ENCODE results near the gene PDZD7. TPM values are rescaled to one million over a fixed set of nuclear protein-coding genes. Genes with fewer than 3 reads are reported as not detected.
A peak's percentile ranks its signal among the peaks of the same experiment; 100 is the strongest.

The PDZD7 gene
- total RNA-seq, 2 donors from 2014 or later = 0.19 to 0.42 TPM

GRCh38 chr10:100998991-100999741 is 31.8 kb downstream of the PDZD7 start:
- DNase-seq = peak; percentile 81
- H3K27ac ChIP-seq = peak overlapping the region; percentile 95
- TF ChIP-seq CTCF (IDR thresholded peaks at IDR 0.05) = peak; percentile 93
- intact Hi-C loops (cut with DNase I) = no loop called here
- peak overlapping the region; percentile 89 for H3K4me3 ChIP-seq
- peak overlapping the region; percentile 96 to 97 for H3K9ac ChIP-seq (ENCODE audit: low read depth in 2 of 2, low read length in 2 of 2)
- no peaks in the 10 kb centered on the region for H3K9me3 ChIP-seq
- H3K36me3 ChIP-seq = no peaks in the 10 kb centered on the region
- H3K27me3 ChIP-seq = no peaks in the 10 kb centered on the region
- H3K4me1 ChIP-seq = peaks cover 21% of the 10 kb centered on the region

GRCh38 chr10:100998183-100998990 is 32.5 kb downstream of the PDZD7 start:
- intact Hi-C loops (cut with DNase I) = no loop called here
- H3K4me1 ChIP-seq = peaks cover 21% of the 10 kb centered on the region
- DNase-seq = peak; percentile 93

GRCh38 chr10:100997360-100998182 is 33.4 kb downstream of the PDZD7 start:
- TF ChIP-seq CTCF (IDR thresholded peaks at IDR 0.05) = peak; percentile 97
- Histone ChIP-seq H3K4me3 (peak overlapping the region; percentile 89), H3K4me1 (peaks cover 21% of the 10 kb centered on the region), H3K9me3 (no peaks in the 10 kb centered on the region), H3K27ac (peak overlapping the region; percentile 95), H3K27me3 (no peaks in the 10 kb centered on the region), H3K9ac (ENCODE audit: low read depth in 2 of 2, low read length in 2 of 2) (peak overlapping the region; percentile 96 to 97), H3K36me3 (peaks cover 4% of the 10 kb centered on the region)
- DNase-seq = peak; percentile 90
- intact Hi-C loops (cut with DNase I) = no loop called here

More at GRCh38 chr10:100998183-100998990, 32.5 kb downstream of the PDZD7 start:
- Histone ChIP-seq H3K27ac (peak overlapping the region; percentile 95), H3K36me3 (peaks cover under 1% of the 10 kb centered on the region), H3K27me3 (no peaks in the 10 kb centered on the region), H3K9me3 (no peaks in the 10 kb centered on the region), H3K9ac (ENCODE audit: low read depth in 2 of 2, low read length in 2 of 2) (peak overlapping the region; percentile 96 to 97), H3K4me3 (peak overlapping the region; percentile 89)
- TF ChIP-seq CTCF (IDR thresholded peaks at IDR 0.05) = no peak

- Histone ChIP-seq H3K27ac (peak overlapping the region; percentile 95), H3K4me1 (peaks cover 18% of the 10 kb centered on the region), H3K9me3 (no peaks in the 10 kb centered on the region), H3K36me3 (peaks cover 4% of the 10 kb centered on the region), H3K9ac (ENCODE audit: low read depth in 2 of 2, low read length in 2 of 2) (peak overlapping the region; percentile 96 to 97), H3K4me3 (peak overlapping the region; percentile 89), H3K27me3 (no peaks in the 10 kb centered on the region)
- TF ChIP-seq CTCF (IDR thresholded peaks at IDR 0.05) = no peak
- DNase-seq = peak; percentile 49
- intact Hi-C loops (cut with DNase I) = no loop called here
Measured at GRCh38 chr10:100996678-100997359, 34.1 kb downstream of the PDZD7 start.
